Heart left ventricle (tissue), 13 donors: ENCODE data around the gene MRTFA.
"Not testable (repeated sequence)": the region's sequence is repeated elsewhere in the genome, so short reads cannot be mapped to it uniquely, and the experiment has no call there.

Source experiments
- POLR2A ChIP-seq, 2 donors: fragments of 450-650 bp; IDR thresholded peaks; one replicate each; pipeline ENCODE4 v1.6.1; 2017; ENCODE audit warnings: antibody characterized with exemption in 2 of 2, mild to moderate bottlenecking in 2 of 2, moderate library complexity in 2 of 2
- TF ChIP-seq, protein P1 (sequence below), 12 donors: fragments of 200-600 bp; sonication (generic) in 4 of 12; IDR thresholded peaks; one replicate each; pipeline versions ENCODE4 v1.5.0 to v1.8.0; 2018 to 2022; ENCODE audit warnings: antibody characterized with exemption in 12 of 12, mild to moderate bottlenecking in 5 of 12
- donor health status: ischemic (EF 13 %, LVEDD 7.1; RV severe dilation, severe dysfunction).
- donor health status: DM: no; HTN: yes; CAD: no.
- donor health status: DM: no; HTN: no; CAD: no.
- donor health status: ischemic (EF 25% LVEDD 6.9; RV normal size, moderate dysfunction).
- donor health status: ischemic (EF 25% LVEDD 5.7; RV mildly dilated, moderate dysfunction).
- donor health status: ischemic (EF 35%, LVEDD 5.7; RV mildly dilated, moderate dysfunction).
- donor health status: nonischemic (EF 11% LVEDD 7.7; RV severe dilation, severe dysfunction).
- donor health status: DM: yes; HTN: yes; CAD: no.
- donor health status: PGD.
- donor health status: ischemic (EF 29% LVEDD 5.4; RV normal size, mild dysfunction).
- donor health status: nonischemic (EF 23%, LVEDD 6.1; RV moderate dilation, normal function).

DNA sequence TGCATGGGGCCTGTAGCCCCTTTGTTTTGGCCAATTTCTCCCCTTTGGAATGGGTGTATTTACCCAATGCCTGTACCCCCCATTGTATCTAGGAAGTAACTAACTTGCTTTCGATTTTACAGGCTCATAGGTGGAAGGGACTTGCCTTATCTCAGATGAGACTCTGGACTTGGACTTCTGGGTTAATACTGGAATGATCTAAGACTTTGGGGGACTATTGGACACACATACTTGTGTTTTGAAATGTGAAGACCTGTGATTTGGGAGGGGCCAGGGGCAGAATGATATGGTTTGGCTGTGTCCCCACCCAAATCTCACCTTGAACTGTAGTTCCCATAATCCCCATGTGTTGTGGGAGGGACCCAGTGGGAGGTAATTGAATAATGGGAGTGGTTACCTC lies 82.5 kb downstream of the MRTFA start:
- TF ChIP-seq, protein P1, sequence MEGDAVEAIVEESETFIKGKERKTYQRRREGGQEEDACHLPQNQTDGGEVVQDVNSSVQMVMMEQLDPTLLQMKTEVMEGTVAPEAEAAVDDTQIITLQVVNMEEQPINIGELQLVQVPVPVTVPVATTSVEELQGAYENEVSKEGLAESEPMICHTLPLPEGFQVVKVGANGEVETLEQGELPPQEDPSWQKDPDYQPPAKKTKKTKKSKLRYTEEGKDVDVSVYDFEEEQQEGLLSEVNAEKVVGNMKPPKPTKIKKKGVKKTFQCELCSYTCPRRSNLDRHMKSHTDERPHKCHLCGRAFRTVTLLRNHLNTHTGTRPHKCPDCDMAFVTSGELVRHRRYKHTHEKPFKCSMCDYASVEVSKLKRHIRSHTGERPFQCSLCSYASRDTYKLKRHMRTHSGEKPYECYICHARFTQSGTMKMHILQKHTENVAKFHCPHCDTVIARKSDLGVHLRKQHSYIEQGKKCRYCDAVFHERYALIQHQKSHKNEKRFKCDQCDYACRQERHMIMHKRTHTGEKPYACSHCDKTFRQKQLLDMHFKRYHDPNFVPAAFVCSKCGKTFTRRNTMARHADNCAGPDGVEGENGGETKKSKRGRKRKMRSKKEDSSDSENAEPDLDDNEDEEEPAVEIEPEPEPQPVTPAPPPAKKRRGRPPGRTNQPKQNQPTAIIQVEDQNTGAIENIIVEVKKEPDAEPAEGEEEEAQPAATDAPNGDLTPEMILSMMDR (IDR thresholded peaks at IDR 0.05): not testable (repeated sequence)
- TF ChIP-seq POLR2A (IDR thresholded peaks at IDR 0.05): not testable (repeated sequence)
